ENCODE data around the gene NLRC3. TPM values are rescaled to one million over a fixed set of nuclear protein-coding genes. Genes with fewer than 3 reads are reported as not detected.
A peak's percentile ranks its signal among the peaks of the same experiment; 100 is the strongest.

Gene NLRC3, protein sequence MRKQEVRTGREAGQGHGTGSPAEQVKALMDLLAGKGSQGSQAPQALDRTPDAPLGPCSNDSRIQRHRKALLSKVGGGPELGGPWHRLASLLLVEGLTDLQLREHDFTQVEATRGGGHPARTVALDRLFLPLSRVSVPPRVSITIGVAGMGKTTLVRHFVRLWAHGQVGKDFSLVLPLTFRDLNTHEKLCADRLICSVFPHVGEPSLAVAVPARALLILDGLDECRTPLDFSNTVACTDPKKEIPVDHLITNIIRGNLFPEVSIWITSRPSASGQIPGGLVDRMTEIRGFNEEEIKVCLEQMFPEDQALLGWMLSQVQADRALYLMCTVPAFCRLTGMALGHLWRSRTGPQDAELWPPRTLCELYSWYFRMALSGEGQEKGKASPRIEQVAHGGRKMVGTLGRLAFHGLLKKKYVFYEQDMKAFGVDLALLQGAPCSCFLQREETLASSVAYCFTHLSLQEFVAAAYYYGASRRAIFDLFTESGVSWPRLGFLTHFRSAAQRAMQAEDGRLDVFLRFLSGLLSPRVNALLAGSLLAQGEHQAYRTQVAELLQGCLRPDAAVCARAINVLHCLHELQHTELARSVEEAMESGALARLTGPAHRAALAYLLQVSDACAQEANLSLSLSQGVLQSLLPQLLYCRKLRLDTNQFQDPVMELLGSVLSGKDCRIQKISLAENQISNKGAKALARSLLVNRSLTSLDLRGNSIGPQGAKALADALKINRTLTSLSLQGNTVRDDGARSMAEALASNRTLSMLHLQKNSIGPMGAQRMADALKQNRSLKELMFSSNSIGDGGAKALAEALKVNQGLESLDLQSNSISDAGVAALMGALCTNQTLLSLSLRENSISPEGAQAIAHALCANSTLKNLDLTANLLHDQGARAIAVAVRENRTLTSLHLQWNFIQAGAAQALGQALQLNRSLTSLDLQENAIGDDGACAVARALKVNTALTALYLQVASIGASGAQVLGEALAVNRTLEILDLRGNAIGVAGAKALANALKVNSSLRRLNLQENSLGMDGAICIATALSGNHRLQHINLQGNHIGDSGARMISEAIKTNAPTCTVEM
- total RNA-seq (10 to 100 TPM; 64.1 to 91.3 (median 87.3) TPM), polyA plus RNA-seq (10 to 100 TPM; 22.2 to 40.1 TPM), total RNA-seq (276 reads per million, percentile 95 among the genes with 10 or more reads in this experiment)

DNA sequence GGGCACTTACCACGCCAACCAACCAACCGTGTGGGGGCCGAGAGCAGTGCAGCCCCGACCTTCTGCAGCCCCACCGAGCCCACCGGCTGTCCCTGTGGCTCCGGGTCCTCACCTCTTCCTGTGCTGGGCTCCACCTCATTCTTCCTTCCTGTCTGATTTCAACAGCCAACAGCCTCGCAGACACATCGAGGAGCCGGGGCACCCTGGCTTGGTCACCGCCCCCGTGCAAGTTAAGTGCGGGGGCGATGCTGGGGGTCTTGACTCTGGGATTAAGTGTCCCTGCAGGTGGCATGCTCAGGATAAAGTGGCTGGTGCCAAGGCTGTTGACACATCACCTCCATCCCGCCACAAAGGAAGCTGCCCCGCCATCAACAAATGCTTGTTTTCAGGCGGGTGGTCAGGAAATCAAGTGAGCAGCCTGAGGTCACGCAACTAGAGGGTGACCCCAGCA, at the start of gene NLRC3:
Gene NLRC3, minus strand, starts transcription at position 102 of the 451 bp plus-strand sequence. CDS start 12,367 bp downstream, outside the sequence.
- ATAC-seq (peak; percentile 53), DNase-seq (peak in 8 of 9 donors; percentile 36 to 53 (median 48))
- Mint-ChIP-seq H3K4me3 (peak within 1 kb of the TSS; percentile 83 to 100 (median 99)), H3K27ac (peak within 1 kb of the TSS; percentile 94 to 97 (median 96)), H3K36me3 (peaks cover 0 to 25% (median 2%) of the 10 kb centered on the region in 5 donors), H3K9me3 (peaks cover 0 to 2% (median 0%) of the 10 kb centered on the region in 11 donors), H3K27me3 (no peaks in the 10 kb centered on the region), H3K4me1 (peaks cover 24 to 71% (median 59%) of the 10 kb centered on the region in 7 donors)
- H3K9me3 ChIP-seq (ENCODE audit: control insufficient read depth in 2 of 3, low read length in 3 of 3) = no peaks in the 10 kb centered on the region
- peaks cover 0 to 15% (median 3%) of the 10 kb centered on the region in 3 experiments for H3K36me3 ChIP-seq (ENCODE audit: control insufficient read depth in 2 of 3, insufficient read depth in 3 of 3, low read length in 3 of 3)
- peak within 1 kb of the TSS; percentile 90 for H3K27ac ChIP-seq (ENCODE audit: low read depth, low read length)
- H3K27me3 ChIP-seq (ENCODE audit: control insufficient read depth in 2 of 2, insufficient read depth in 2 of 2, low read length in 2 of 2) = no peaks in the 10 kb centered on the region
- peaks cover 30 to 36% of the 10 kb centered on the region in 2 donors for H3K4me1 ChIP-seq (ENCODE audit: control insufficient read depth in 2 of 2, insufficient read depth in 2 of 2, low read length in 2 of 2)
- intact Hi-C loops (cut with micrococcal nuclease) = loop anchor here (1.0 to 10.0 kb wide), 3 partner anchors 34 to 423 kb away; partner anchors contain the start of gene SLX4 (in 1 of the 2)
- peak within 1 kb of the TSS; percentile 99 for H3K4me3 ChIP-seq (ENCODE audit: low read length)
- ChIA-PET POLR2A (interaction anchor here (0.6 to 1.7 kb wide), 6 partner anchors 35 to 433 kb away, joined by 3 to 10 read pairs (median 3); partner anchors contain the start of gene SLX4), CTCF (interaction anchor here (1.2 kb wide), 1 partner anchor 35 kb away, joined by 3 read pairs; no protein-coding TSS in a partner anchor)

DNA sequence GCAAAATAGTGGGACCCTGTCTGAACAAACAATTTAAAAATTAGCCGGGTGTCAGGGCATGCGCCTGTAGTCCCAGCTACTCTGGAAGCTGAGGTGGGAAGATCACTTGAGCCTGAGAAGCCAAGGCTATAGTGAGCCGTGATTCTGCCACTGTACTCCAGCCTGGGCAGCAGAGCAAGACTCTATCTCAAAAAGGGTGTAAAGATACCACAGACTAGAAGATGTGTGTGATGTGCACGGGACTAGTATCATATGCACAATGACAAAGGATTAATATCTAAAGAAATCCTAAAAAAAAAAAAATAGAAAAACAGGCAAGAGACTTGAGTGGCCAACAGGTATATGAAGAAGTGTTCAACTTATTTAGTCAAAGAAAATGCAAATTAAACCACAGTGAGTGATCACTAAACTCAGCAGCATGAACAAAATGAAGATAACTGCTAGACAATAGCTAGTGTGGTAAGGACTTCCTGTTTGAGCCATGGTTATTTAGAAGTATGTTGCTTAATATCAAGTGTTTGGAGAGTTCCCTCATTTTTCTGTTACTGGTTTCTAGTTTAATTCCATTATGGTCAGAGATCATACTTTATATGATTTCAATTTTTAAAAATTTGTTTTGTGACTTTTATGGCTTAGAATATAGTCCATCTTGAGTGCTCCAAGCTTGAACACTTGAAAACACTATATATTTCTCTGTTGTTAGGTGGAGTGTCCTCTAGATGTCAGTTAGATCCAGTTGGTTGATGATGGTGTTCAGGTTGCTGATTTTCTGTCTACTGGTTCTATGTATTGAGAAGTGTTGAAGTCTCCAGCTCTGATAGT, 48.9 kb upstream of the NLRC3 start:
- peak overlapping the region in 9 of 10 donors; percentile 16 to 64 (median 45) for H3K4me3 Mint-ChIP-seq
- DNase-seq (peak in 6 of 9 donors; percentile 3 to 50 (median 31)), ATAC-seq (peak; percentile 91)
- Histone ChIP-seq H3K36me3 (ENCODE audit: control insufficient read depth in 2 of 3, insufficient read depth in 3 of 3, low read length in 3 of 3) (no peaks in the 10 kb centered on the region), H3K4me3 (ENCODE audit: low read length) (no peak overlapping the region), H3K27ac (ENCODE audit: low read depth, low read length) (peak overlapping the region; percentile 6), H3K27me3 (ENCODE audit: control insufficient read depth in 2 of 2, insufficient read depth in 2 of 2, low read length in 2 of 2) (no peaks in the 10 kb centered on the region), H3K9me3 (ENCODE audit: control insufficient read depth in 2 of 3, low read length in 3 of 3) (no peaks in the 10 kb centered on the region), H3K4me1 (ENCODE audit: control insufficient read depth in 2 of 2, insufficient read depth in 2 of 2, low read length in 2 of 2) (peaks cover 14 to 20% of the 10 kb centered on the region in 2 donors)
- ChIA-PET POLR2A (interaction anchor here (0.6 to 1.4 kb wide), 6 partner anchors 14 to 182 kb away, joined by 3 to 8 read pairs (median 3); partner anchors contain the start of gene SLX4), CTCF (interaction anchor here (0.6 to 1.1 kb wide), 3 partner anchors 12 to 151 kb away, joined by 3 to 6 read pairs (median 4); no protein-coding TSS in a partner anchor)
- peak overlapping the region; percentile 54 to 89 (median 80) for H3K27ac Mint-ChIP-seq
- no peaks in the 10 kb centered on the region for H3K27me3 Mint-ChIP-seq
- peaks cover 29 to 49% (median 40%) of the 10 kb centered on the region in 7 donors for H3K4me1 Mint-ChIP-seq
- H3K36me3 Mint-ChIP-seq = peaks cover 0 to 8% (median 0%) of the 10 kb centered on the region in 5 donors
- H3K9me3 Mint-ChIP-seq = no peaks in the 10 kb centered on the region
- intact Hi-C loops (cut with micrococcal nuclease) = loop anchor here (1.0 to 5.0 kb wide), 3 partner anchors 36 to 91 kb away; partner anchors contain the start of gene TRAP1 (in 1 of the 2)

DNA sequence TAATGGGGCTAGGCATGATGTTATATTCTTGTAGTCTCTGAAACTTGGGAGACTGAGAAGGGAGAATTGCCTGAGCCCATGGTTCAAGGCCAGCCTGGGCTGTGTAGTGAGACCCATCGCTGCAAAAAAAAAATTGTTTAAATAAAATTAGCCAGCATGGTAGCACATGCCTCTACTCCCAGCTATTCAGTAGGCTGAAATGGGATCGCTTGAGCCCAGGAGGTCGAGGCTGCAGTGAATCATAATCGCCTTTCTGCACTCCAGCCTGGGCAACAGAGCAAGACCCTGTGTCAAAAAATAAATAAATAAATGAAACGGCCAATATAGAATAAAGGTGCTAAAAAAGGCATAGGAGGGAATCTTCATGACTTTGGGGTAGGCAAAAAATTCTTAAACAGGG, 48.1 kb upstream of the NLRC3 start:
- intact Hi-C loops (cut with micrococcal nuclease) = loop anchor here in 1 of 2 donors (5.0 kb wide), 1 partner anchor 37 kb away; no protein-coding TSS in a partner anchor
- no peak overlapping the region for H3K4me3 ChIP-seq (ENCODE audit: low read length)
- no peaks in the 10 kb centered on the region for H3K9me3 ChIP-seq (ENCODE audit: control insufficient read depth in 2 of 3, low read length in 3 of 3)
- H3K36me3 Mint-ChIP-seq = peaks cover 0 to 9% (median 0%) of the 10 kb centered on the region in 5 donors
- peak overlapping the region; percentile 6 for H3K27ac ChIP-seq (ENCODE audit: low read depth, low read length)
- peaks cover 14 to 20% of the 10 kb centered on the region in 2 donors for H3K4me1 ChIP-seq (ENCODE audit: control insufficient read depth in 2 of 2, insufficient read depth in 2 of 2, low read length in 2 of 2)
- DNase-seq = no peak
- no peaks in the 10 kb centered on the region for H3K36me3 ChIP-seq (ENCODE audit: control insufficient read depth in 2 of 3, insufficient read depth in 3 of 3, low read length in 3 of 3)
- no peaks in the 10 kb centered on the region for H3K9me3 Mint-ChIP-seq
- H3K4me1 Mint-ChIP-seq = peaks cover 29 to 50% (median 37%) of the 10 kb centered on the region in 7 donors
- ChIA-PET POLR2A (no interaction called here), CTCF (no interaction called here)
- ATAC-seq = no peak
- H3K27me3 Mint-ChIP-seq = no peaks in the 10 kb centered on the region
- peak overlapping the region in 8 of 9 donors; percentile 54 to 89 (median 82) for H3K27ac Mint-ChIP-seq
- no peaks in the 10 kb centered on the region for H3K27me3 ChIP-seq (ENCODE audit: control insufficient read depth in 2 of 2, insufficient read depth in 2 of 2, low read length in 2 of 2)
- peak overlapping the region in 1 of 10 donors; percentile 16 for H3K4me3 Mint-ChIP-seq

DNA sequence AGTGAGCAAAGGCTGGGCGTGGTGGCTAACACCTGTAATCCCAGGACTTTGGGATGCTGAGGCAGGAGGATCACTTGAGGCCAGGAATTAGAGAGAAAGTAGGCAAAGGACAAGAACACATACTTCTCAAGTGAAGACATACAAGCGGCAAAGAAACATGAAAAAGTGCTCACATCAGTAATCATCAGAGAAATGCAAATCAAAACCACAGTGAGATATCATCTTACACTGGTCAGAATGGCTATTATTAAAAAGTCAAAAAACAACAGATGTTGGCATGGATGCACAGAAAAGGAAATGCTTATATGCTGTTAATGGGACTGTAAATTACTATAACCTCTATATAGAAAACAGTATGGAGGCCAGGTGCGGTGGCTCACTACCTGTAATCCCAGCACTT, 46.4 kb upstream of the NLRC3 start:
- intact Hi-C loops (cut with micrococcal nuclease) = no loop called here
- Histone ChIP-seq H3K4me3 (ENCODE audit: low read length) (no peak overlapping the region), H3K27ac (ENCODE audit: low read depth, low read length) (no peak overlapping the region), H3K27me3 (ENCODE audit: control insufficient read depth in 2 of 2, insufficient read depth in 2 of 2, low read length in 2 of 2) (no peaks in the 10 kb centered on the region), H3K36me3 (ENCODE audit: control insufficient read depth in 2 of 3, insufficient read depth in 3 of 3, low read length in 3 of 3) (no peaks in the 10 kb centered on the region), H3K4me1 (ENCODE audit: control insufficient read depth in 2 of 2, insufficient read depth in 2 of 2, low read length in 2 of 2) (peaks cover 14 to 20% of the 10 kb centered on the region in 2 donors), H3K9me3 (ENCODE audit: control insufficient read depth in 2 of 3, low read length in 3 of 3) (no peaks in the 10 kb centered on the region)
- CTCF ChIA-PET = no interaction called here
- peaks cover 26 to 43% (median 32%) of the 10 kb centered on the region in 7 donors for H3K4me1 Mint-ChIP-seq
- H3K36me3 Mint-ChIP-seq = peaks cover 0 to 5% (median 0%) of the 10 kb centered on the region in 5 donors
- no peaks in the 10 kb centered on the region for H3K27me3 Mint-ChIP-seq
- no peak overlapping the region for H3K4me3 Mint-ChIP-seq
- peak overlapping the region in 3 of 9 donors; percentile 48 to 80 (median 52) for H3K27ac Mint-ChIP-seq
- H3K9me3 Mint-ChIP-seq = no peaks in the 10 kb centered on the region
- no peak for DNase-seq
- ATAC-seq = no peak
- POLR2A ChIA-PET = interaction anchor here (0.6 kb wide), 1 partner anchor 960 kb away, joined by 4 read pairs; no protein-coding TSS in a partner anchor

DNA sequence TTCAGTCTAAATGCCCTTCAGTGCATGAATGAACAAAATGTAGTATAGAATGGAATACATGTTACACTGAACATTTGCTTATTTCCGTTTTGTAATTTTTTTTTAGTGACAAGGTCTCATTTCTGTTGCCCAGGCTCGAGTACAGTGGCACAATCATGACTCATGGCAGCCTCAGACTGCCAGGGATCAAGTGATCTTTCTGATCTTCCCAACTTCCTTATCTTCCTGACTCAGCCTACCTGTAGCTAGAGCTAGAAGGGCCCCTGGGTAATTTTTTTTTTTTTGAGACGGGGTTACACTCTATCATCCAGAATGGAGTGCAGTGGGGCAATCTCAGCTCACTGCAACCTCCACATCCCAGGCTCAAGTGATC, 41.6 kb upstream of the NLRC3 start:
- peaks cover 0 to 23% (median 14%) of the 10 kb centered on the region in 5 donors for H3K36me3 Mint-ChIP-seq
- no peak for DNase-seq
- Histone ChIP-seq H3K4me1 (ENCODE audit: control insufficient read depth in 2 of 2, insufficient read depth in 2 of 2, low read length in 2 of 2) (no peaks in the 10 kb centered on the region), H3K27ac (ENCODE audit: low read depth, low read length) (no peak overlapping the region), H3K4me3 (ENCODE audit: low read length) (no peak overlapping the region), H3K27me3 (ENCODE audit: control insufficient read depth in 2 of 2, insufficient read depth in 2 of 2, low read length in 2 of 2) (no peaks in the 10 kb centered on the region), H3K9me3 (ENCODE audit: control insufficient read depth in 2 of 3, low read length in 3 of 3) (no peaks in the 10 kb centered on the region), H3K36me3 (ENCODE audit: control insufficient read depth in 2 of 3, insufficient read depth in 3 of 3, low read length in 3 of 3) (peaks cover 0 to 4% (median 0%) of the 10 kb centered on the region in 3 experiments)
- POLR2A ChIA-PET = no interaction called here
- H3K9me3 Mint-ChIP-seq = peaks cover 0 to 3% (median 0%) of the 10 kb centered on the region in 11 donors
- no peaks in the 10 kb centered on the region for H3K27me3 Mint-ChIP-seq
- CTCF ChIA-PET = no interaction called here
- peaks cover 19 to 46% (median 40%) of the 10 kb centered on the region in 7 donors for H3K4me1 Mint-ChIP-seq
- H3K4me3 Mint-ChIP-seq = no peak overlapping the region
- peak overlapping the region in 2 of 9 donors; percentile 52 to 71 for H3K27ac Mint-ChIP-seq
- peak; percentile 46 for ATAC-seq
- intact Hi-C loops (cut with micrococcal nuclease) = no loop called here

Data from naive thymus-derived CD4-positive, alpha-beta T cell (primary cell).